GM21723 (cell line): ENCODE measurements around the gene MLXIPL.
"Not testable (repeated sequence)": the region's sequence is repeated elsewhere in the genome, so short reads cannot be mapped to it uniquely, and the experiment has no call there.

Experiments used
- ATAC-seq: cut with Tn5 transposase; IDR thresholded peaks from one replicate; pipeline ENCODE4 v1.9.1; 2021; ENCODE audit warnings: mild to moderate bottlenecking, moderate library complexity; ENCODE audit not compliant: unreplicated experiment

Gene MLXIPL

DNA sequence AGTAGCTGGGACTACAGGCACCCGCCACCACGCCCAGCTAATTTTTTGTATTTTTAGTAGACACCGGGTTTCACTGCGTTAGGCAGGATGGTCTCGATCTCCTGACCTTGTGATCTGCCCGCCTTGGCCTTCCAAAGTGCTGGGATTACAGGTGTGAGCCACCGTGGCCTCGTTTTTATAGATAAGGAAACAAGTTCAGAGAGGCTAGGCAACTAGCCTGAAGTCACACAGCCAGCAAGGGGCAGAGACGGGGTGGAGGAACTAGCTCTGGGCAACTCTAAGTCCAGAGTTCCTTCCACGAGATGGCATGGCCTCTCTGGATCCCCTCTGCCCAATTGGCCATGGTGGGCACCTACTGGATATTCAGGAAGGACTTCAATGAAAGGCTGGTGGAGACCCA is 9.4 kb downstream of the MLXIPL start:
- not testable (repeated sequence) for ATAC-seq

DNA sequence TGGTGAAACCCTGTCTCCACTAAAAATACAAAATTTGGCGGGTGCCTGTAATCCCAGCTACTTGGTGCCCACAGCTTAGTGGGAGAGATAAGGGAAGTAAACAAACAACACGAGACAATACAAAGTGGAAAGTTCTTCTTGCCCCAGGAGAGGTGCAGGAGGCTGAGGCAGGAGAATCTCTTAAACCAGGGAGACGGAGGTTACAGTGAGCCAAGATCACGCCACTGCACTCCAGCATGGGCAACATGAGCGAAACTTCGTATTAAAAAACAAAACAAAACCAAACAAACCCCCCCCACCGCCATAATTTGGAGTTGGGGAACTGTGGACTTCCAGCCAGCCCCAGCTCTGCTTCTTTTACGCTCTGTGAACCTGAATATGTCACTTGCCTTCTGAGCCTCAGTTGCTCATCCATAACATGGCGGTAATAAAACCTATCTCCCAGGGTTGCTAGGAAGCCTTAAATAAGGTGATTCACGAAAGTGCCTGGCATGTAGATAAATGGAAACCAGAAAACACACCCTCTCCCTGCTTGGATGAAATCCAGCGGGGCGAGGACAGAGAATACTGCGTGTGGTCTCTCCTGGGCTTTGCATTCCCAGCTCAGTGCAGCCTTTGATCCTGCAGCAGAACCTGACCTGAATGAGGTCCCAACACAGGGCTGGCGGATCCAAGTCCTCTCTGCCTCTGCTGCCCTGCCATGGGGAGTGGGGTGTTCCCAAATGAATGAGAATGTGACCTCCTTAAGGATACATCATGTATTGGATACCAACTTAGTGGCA is 10.2 kb downstream of the MLXIPL start:
- ATAC-seq, result no peak

GRCh38 chr7:73612598-73613269 is 11.6 kb downstream of the MLXIPL start:
- ATAC-seq, result no peak

DNA sequence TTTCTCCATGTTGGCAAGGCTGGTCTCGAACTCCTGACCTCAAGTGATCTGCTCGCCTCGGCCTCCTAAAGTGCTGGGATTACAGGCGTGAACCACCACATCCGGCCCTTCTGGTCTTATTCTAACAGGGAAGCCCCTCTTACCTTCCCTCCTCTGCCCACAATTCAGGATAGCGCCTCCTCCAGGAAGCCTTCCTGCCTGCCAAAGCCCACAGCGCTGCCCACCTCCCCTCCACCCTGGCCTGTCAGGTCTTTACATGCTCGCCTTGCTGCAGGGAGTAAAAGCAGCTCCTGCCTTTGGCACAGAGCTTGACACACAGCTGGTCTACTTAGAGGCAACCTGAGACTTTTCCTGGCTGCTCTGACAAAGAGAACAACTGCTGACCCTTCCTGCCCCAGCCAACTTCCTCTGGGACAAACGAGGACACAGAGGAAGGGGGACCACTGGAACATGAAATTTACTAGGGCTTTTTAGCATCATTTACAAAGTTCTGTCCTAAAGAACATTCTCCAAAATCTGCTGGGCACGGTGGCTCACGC is 13.2 kb downstream of the MLXIPL start:
- no peak for ATAC-seq

DNA sequence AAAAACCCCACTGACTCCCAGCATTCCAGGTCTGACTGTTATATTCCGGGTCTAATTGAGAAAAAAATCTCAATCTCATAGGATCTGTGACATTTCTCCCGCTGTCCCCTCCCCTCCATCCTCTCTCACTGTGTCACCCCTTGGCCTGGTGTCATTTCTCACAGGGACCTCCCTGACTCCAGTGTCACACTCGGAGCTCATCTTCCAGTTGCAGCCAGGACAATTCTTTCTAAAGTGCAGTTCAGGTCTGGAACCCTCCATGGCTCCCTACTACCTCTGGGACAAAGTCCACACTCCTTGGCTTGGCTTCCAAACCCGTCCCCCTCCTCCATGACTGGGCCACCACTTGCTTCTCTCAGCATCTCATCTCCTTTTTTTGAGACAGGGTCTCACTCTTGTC is 14.2 kb downstream of the MLXIPL start:
- ATAC-seq, result no peak

DNA sequence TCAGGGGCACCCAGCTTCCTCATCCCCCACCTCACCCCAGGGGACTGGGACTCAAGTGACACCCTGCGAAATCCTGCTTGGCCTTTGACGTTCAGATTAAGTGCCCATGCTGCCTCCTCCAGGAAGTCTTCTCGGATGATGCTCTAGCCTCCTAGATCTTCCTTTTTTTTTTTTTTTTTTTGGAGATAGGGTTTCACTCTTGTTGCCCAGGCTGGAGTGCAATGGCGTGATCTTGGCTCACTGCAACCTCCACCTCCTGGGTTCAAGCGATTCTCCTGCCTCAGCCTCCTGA is 16.7 kb downstream of the MLXIPL start:
- ATAC-seq, result not testable (repeated sequence)

DNA sequence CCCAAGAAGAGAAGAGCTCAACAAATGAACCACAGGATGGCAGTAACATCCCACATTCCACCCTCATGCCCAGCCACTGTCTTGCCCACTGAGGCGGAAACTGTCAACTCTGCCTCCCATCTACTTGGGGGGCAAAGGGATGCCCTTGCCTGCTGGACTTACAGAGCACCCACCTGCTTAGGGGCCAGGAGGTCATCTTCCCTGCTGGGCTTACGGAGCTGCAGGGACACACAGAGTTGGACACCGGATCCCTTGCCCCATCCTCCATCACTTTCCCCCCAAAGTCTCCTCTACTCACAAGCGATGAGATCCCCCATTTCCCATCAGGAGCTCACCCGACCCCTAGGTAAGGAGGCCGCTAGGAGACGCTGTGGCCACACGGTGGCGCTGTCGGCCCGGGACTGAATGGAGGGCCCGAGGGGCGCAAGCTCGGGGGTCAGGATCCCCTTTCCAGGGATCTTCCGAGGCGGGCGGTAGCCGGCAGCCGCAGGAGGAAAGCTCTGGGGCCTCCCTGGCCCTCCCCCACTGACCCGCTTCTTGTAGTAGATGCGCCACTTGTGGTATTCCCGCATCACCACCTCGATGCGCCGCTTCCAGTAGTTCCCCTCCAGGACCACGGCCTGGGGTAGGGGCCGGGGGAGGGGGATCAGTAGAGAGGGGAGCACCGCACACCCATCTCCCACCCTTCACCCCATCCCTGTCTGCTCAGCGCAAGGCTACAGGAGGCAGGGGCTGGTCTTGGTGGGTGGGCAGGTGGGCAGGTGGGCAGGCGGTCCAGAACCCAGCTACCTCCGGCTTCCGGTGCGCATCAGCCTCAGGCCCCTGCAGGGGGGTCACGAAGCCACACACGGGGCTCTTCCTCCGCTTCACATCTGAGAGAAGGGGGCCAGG is 17.3 kb downstream of the MLXIPL start:
- ATAC-seq, result no peak

- ATAC-seq, result no peak
Observed at GRCh38 chr7:73605601-73606220, 18.6 kb downstream of the MLXIPL start.

- no peak for ATAC-seq
Observed at GRCh38 chr7:73602721-73603651, 21.3 kb downstream of the MLXIPL start.

GRCh38 chr7:73599916-73600315 is 24.4 kb downstream of the MLXIPL start:
- ATAC-seq, result no peak

DNA sequence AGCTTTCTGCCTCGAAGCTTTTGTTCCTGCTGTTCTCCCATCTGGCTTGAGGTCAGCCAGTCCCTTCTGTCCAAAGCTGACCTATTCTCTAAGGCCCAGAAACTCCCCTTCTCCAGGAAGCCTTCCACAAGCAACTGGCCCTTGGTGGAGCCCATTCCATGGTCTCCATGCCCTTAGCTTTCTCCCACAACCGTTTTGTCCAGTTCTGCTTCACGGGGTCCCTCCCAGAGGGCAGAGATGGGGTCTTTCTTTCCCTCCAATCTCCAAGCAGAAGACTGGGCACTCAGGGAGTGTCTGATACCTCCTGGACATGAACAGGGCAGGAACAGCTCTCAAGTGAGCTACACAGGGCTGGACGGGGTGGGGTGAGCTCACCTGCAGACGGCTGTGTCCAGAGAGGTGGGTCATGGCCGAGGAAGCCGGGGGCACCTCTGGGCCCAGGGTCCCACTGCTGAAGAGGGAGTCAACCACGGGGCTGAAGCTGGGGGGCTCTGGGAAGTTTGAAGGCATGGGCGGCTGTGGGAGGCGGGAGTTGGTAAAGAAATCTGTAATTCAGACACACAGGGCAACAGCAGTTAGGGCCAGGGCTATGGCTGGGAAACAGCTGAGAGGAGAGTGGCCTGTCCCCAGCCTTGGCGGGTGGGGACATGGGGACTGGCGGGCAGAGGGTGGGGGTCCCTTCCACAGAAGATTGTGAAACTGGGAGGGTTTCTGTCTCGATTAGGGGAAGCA is 25.0 kb downstream of the MLXIPL start:
- no peak for ATAC-seq

DNA sequence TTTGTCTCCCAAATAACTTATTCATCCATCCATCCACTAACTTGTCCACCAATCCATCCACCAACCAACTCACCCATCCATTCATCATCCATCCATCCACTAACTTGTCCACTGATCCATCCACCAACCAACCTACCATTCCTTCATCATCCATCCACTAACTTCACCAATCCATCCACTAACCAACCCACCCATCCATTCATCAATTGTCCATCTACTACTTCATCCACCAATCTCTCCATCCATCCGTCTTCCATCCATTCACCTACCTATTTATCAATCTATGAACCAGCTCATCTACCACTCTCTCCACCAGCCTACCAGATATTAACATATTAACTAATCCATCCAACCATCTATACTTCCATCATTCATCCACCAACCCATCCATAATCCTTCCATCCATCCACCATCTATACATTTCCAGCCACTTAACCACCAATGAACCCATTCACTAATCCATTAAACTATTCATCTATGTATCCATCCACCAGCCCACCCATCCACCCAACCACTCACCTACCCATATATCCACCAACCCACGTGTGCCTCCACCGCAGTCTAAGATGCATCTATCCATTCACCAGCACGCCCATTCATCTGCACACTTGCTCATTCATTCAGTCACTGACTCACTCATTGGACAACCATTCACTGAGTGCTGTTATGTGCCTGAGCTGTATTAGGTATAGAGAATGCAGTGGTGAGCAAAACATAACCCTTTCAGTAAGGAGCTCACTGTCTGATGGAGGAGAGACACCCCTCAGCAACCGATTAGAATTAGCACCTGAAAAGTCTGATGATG is 26.1 kb downstream of the MLXIPL start:
- no peak for ATAC-seq

- no peak for ATAC-seq
Observed at GRCh38 chr7:73596191-73597065, 27.9 kb downstream of the MLXIPL start.

DNA sequence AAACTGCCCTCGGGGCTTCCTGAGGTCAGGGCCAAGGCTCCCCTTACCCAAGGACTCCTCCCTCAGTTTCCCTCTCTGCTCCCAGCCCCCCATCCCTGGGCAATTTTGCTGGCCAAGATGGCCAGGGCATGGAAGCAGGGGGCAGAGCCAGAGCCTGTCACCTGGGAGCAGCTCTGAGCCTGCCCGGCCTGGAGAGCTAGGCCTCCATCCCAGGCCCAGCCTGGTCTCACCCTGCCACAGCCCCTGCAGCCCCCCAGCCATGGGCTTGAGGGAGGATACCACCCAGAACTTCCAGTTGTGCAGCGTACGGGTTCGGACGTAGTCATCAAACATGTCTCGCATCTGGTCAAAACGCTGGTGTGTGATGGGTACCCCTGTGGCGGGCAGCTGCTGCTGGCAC is 29.0 kb downstream of the MLXIPL start:
- ATAC-seq, result no peak

GRCh38 chr7:73593207-73594045 is 30.9 kb downstream of the MLXIPL start:
- ATAC-seq, result no peak

- ATAC-seq, result no peak
Observed at GRCh38 chr7:73586911-73587310, 37.4 kb downstream of the MLXIPL start.

- ATAC-seq, result no peak
Observed at GRCh38 chr7:73585196-73585595, 39.1 kb downstream of the MLXIPL start.
